Smooth muscle cell (in vitro differentiated cells): ENCODE results near the gene CYP2A7. TPM values are rescaled to one million over a fixed set of nuclear protein-coding genes. Genes with fewer than 3 reads are reported as not detected.
"Not testable (repeated sequence)": the region's sequence is repeated elsewhere in the genome, so short reads cannot be mapped to it uniquely, and the experiment has no call there.

ENCODE experiments used
- DNase-seq: peaks from one replicate; lab custom pipeline; 2025; ENCODE audit not compliant: unreplicated experiment; lab: John Stamatoyannopoulos, UW
- H2AFZ ChIP-seq: fragments of 200-600 bp; sonication (generic); 2 replicates; pipeline ENCODE4 v1.6.0; 2016; ENCODE audit warnings: antibody characterized with exemption, low read depth, mild to moderate bottlenecking
- H3F3A ChIP-seq: fragments of 200-600 bp; sonication (generic); 2 replicates; pipeline ENCODE4 v1.6.0; 2017; ENCODE audit warnings: antibody characterized with exemption, low read depth
- H3K27ac ChIP-seq: fragments of 200-600 bp; sonication (generic); 2 replicates; pipeline ENCODE4 v1.5.1; 2016; ENCODE audit warnings: low read depth, mild to moderate bottlenecking
- H3K27me3 ChIP-seq: fragments of 200-600 bp; sonication (generic); 2 replicates; pipeline ENCODE4 v1.6.1; 2016; ENCODE audit warnings: low read depth, mild to moderate bottlenecking
- H3K36me3 ChIP-seq: fragments of 200-600 bp; sonication (generic); 2 replicates; pipeline ENCODE4 v1.5.1; 2016; ENCODE audit warnings: low read depth
- H3K4me1 ChIP-seq: fragments of 200-600 bp; sonication (generic); 2 replicates; pipeline ENCODE4 v1.5.1; 2016; ENCODE audit warnings: low read depth
- H3K4me2 ChIP-seq: fragments of 200-600 bp; sonication (generic); 2 replicates; pipeline ENCODE4 v1.6.0; 2016; ENCODE audit warnings: mild to moderate bottlenecking
- H3K4me3 ChIP-seq: fragments of 200-600 bp; sonication (generic); 2 replicates; pipeline ENCODE4 v1.5.1; 2016; ENCODE audit warnings: mild to moderate bottlenecking
- H3K79me2 ChIP-seq: fragments of 200-600 bp; sonication (generic); 2 replicates; pipeline ENCODE4 v1.6.0; 2016; ENCODE audit warnings: low read depth, mild to moderate bottlenecking
- H3K9ac ChIP-seq: fragments of 200-600 bp; sonication (generic); 2 replicates; pipeline ENCODE4 v1.6.0; 2016; ENCODE audit warnings: low read depth
- H3K9me3 ChIP-seq: fragments of 200-600 bp; sonication (generic); replicated peaks from 2 replicates; pipeline ENCODE4 v1.5.1; 2016; ENCODE audit warnings: low read depth
- H4K20me1 ChIP-seq: fragments of 200-600 bp; sonication (generic); 2 replicates; pipeline ENCODE4 v1.6.0; 2016; ENCODE audit warnings: low read depth
- CTCF ChIP-seq: fragments of 200-600 bp; sonication (generic); IDR thresholded peaks from 2 replicates; pipeline ENCODE4 v1.5.1; 2017; ENCODE audit warnings: borderline replicate concordance, mild to moderate bottlenecking, antibody characterized with exemption; ENCODE audit not compliant: insufficient read depth, poor library complexity, severe bottlenecking
- WGBS: methylation state at CpG from one replicate; pipeline ENCODE4 v1.1.7; 2016; ENCODE audit warnings: low lambda C conversion rate; 5-methylcytosine and 5-hydroxymethylcytosine counted together
- polyA plus RNA-seq: library from polyadenylated mRNA; unstranded; fragments of >200 nt; fragmentation: Nextera tagmentation; extraction: Ambion mirVana; gene quantifications from 2 replicates; pipeline ENCODE4 v1.2.1, GENCODE V29; 2016
- total RNA-seq: library from RNA; depleted of rRNA; stranded (reverse); fragments of >200 nt; gene quantifications from 2 replicates; pipeline ENCODE4 v1.2.3, GENCODE V29; 2014

Gene CYP2A7
- total and polyA plus RNA-seq, 2 experiments from 2014 or later, result not detected

DNA sequence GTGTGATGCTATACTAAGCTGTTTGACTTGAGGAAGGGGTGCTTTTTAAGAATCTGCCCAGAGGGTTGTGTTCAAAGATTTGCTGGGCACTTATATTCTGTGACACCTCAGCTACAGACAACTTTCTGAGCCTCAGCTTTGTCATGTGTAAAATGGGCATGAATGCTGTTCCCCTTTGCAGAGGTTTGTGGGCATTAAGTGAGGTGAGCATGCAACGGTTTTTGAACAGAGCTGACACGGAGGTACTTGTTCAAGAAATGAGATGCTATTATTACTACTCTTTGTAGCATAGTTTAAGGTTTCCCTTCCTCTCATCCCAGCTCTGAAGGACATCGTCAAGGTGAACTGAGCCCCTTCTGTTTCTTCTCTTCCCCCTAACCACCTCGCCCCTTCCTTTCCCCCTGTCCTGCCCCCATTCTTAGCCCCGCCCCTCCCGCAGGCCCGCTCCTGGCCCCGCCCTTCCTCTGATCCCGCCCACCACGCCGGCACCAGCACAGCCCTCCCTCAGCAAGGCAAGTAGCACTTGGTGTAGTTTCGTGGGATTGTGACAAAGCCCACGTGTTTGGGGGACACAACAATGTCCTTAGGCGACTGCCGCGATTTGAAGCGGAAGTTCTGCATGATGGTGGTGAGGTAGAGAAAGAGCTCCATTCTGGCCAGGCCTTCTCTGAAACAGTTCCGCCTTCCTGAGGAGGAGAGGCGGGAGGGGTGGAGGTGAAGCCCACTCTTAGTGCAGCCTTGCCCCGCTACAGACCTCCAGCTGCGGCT lies 26.1 kb upstream of the CYP2A7 start:
- no peak overlapping the region for H2AFZ ChIP-seq
- H3K79me2 ChIP-seq, result no peaks in the 10 kb centered on the region
- H3K9me3 ChIP-seq, result no peaks in the 10 kb centered on the region
- peaks cover 4% of the 10 kb centered on the region for H3K27me3 ChIP-seq
- no peak for TF ChIP-seq CTCF
- H3K4me2 ChIP-seq, result no peak overlapping the region
- H3K4me3 ChIP-seq, result no peak overlapping the region
- H3K9ac ChIP-seq, result no peak overlapping the region
- H3F3A ChIP-seq, result no peaks in the 10 kb centered on the region
- H3K27ac ChIP-seq, result no peak overlapping the region
- H3K36me3 ChIP-seq, result no peaks in the 10 kb centered on the region
- WGBS, result 59% methylated on average over 14 of the region's 21 CpGs
- no peak for DNase-seq
- H3K4me1 ChIP-seq, result no peaks in the 10 kb centered on the region
- H4K20me1 ChIP-seq, result no peaks in the 10 kb centered on the region

DNA sequence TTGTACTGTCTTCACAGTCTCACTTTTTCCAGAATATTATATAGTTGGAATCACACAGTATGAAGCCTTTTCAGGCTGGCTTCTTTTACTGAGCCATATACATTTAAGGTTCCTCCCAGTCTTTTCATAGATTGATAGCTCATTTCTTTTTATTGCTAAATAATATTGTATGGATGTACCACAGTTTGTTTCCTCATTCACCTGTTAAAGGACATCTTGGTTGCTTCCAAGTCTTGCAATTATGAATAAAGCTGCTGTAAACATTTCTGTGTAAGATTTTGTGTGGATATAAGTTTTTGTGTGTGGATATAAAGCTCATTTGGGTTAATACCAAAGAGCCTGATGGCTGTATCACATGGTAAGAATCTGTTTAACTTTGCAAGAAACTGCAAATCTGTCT lies 24.5 kb upstream of the CYP2A7 start:
- Histone ChIP-seq H3K9ac (no peak overlapping the region), H3K36me3 (no peaks in the 10 kb centered on the region), H4K20me1 (no peaks in the 10 kb centered on the region), H3K4me3 (no peak overlapping the region), H3K79me2 (no peaks in the 10 kb centered on the region), H3F3A (no peaks in the 10 kb centered on the region), H3K27ac (no peak overlapping the region), H3K4me2 (no peak overlapping the region), H3K27me3 (peaks cover 4% of the 10 kb centered on the region), H3K9me3 (no peaks in the 10 kb centered on the region), H3K4me1 (no peaks in the 10 kb centered on the region), H2AFZ (no peak overlapping the region)
- DNase-seq, result no peak
- TF ChIP-seq CTCF, result no peak

GRCh38 chr19:40904673-40905156 lies 22.7 kb upstream of the CYP2A7 start:
- not testable (repeated sequence) for H3K4me2 ChIP-seq, H3F3A ChIP-seq, H3K4me1 ChIP-seq, H3K27me3 ChIP-seq, H3K27ac ChIP-seq, H3K9ac ChIP-seq, H3K36me3 ChIP-seq, H2AFZ ChIP-seq, DNase-seq, H3K4me3 ChIP-seq, H3K9me3 ChIP-seq, H3K79me2 ChIP-seq, H4K20me1 ChIP-seq
- WGBS, result 36% methylated on average over 10 of the region's 10 CpGs

GRCh38 chr19:40901975-40902750 lies 20.1 kb upstream of the CYP2A7 start:
- H3K4me1 ChIP-seq, H2AFZ ChIP-seq, H3K79me2 ChIP-seq, H3K9ac ChIP-seq, H3F3A ChIP-seq, H3K4me3 ChIP-seq, H3K4me2 ChIP-seq, H3K9me3 ChIP-seq, H3K27ac ChIP-seq, DNase-seq, H3K36me3 ChIP-seq, H4K20me1 ChIP-seq, H3K27me3 ChIP-seq: not testable (repeated sequence)
- WGBS, result 86% methylated on average over 6 of the region's 6 CpGs

- not testable (repeated sequence) for H3K27me3 ChIP-seq, H3K79me2 ChIP-seq, H3F3A ChIP-seq
Observed at GRCh38 chr19:40900521-40900920, 18.5 kb upstream of the CYP2A7 start.

GRCh38 chr19:40899964-40900363 lies 17.9 kb upstream of the CYP2A7 start:
- DNase-seq, H3K27ac ChIP-seq, H3K79me2 ChIP-seq, H3K9ac ChIP-seq, H4K20me1 ChIP-seq, H3K9me3 ChIP-seq, H3F3A ChIP-seq, H3K4me1 ChIP-seq, H3K36me3 ChIP-seq, H3K27me3 ChIP-seq, H2AFZ ChIP-seq, H3K4me2 ChIP-seq, H3K4me3 ChIP-seq: not testable (repeated sequence)
- 93% methylated on average over 12 of the region's 12 CpGs for WGBS

More at GRCh38 chr19:40900521-40900920, 18.5 kb upstream of the CYP2A7 start:
- not testable (repeated sequence) for H3K36me3 ChIP-seq, H3K4me2 ChIP-seq, H3K9me3 ChIP-seq, DNase-seq, H2AFZ ChIP-seq, H3K9ac ChIP-seq, H4K20me1 ChIP-seq, H3K4me3 ChIP-seq, H3K4me1 ChIP-seq, H3K27ac ChIP-seq
- WGBS, result 87% methylated on average over 5 of the region's 5 CpGs
